SK-N-SH (cell line): ENCODE measurements around the gene ZDHHC5. TPM values are rescaled to one million over a fixed set of nuclear protein-coding genes. Genes with fewer than 3 reads are reported as not detected.
A peak's percentile ranks its signal among the peaks of the same experiment; 100 is the strongest.

ENCODE experiments used
- CTCF ChIA-PET: fragments of 300-600, 350-600 bp; formaldehyde crosslinking; extraction: SDS; loops from one replicate; lab custom pipeline; 2021; lab: Yijun Ruan, JAX
- POLR2A ChIA-PET: fragments of 350-600 bp; sonication (Branson Sonifier 250); formaldehyde crosslinking; extraction: SDS; loops from one replicate; lab custom pipeline; 2020; ENCODE audit warnings: antibody characterized with exemption, inconsistent platforms; lab: Yijun Ruan, JAX
- DNase-seq: peaks from one replicate; pipeline ENCODE4 v3.0.0; 2012
- H2AFZ ChIP-seq: fragments of 200-600 bp; sonication (generic); 2 replicates; pipeline ENCODE4 v1.8.1; 2016; ENCODE audit warnings: antibody characterized with exemption, mild to moderate bottlenecking, low read depth
- H3F3A ChIP-seq: fragments of 200-600 bp; sonication (generic); replicated peaks from 2 replicates; pipeline ENCODE3; 2016; ENCODE audit warnings: antibody characterized with exemption, mild to moderate bottlenecking; ENCODE audit not compliant: insufficient read depth
- H3K27ac ChIP-seq, 2 experiments: fragments of 200-500 bp in 1 of 2; fragments of 200-600 bp in 1 of 2; sonication (Bioruptor generic) in 1 of 2; sonication (generic), shearing (Covaris generic) in 1 of 2; 2 replicates each; pipeline versions ENCODE4 v1.5.1 to v1.6.1; 2014 to 2016; ENCODE audit warnings: low read depth in 2 of 2, inconsistent platforms in 1 of 2, low read length in 1 of 2, mild to moderate bottlenecking in 1 of 2, mixed read lengths in 1 of 2
- H3K27me3 ChIP-seq: fragments of 200-600 bp; sonication (generic), shearing (Covaris generic); 2 replicates; pipeline ENCODE4 v1.6.1; 2016; ENCODE audit warnings: mixed run types; ENCODE audit not compliant: insufficient read depth
- H3K36me3 ChIP-seq, 2 experiments: fragments of 200-500 bp in 1 of 2; fragments of 200-600 bp in 1 of 2; sonication (Bioruptor generic) in 1 of 2; sonication (generic) in 1 of 2; replicated peaks in 1 of 2; 2 replicates each; pipeline versions ENCODE3 to v1.5.1; 2014 to 2016; ENCODE audit warnings: low read length in 1 of 2, mild to moderate bottlenecking in 1 of 2; ENCODE audit not compliant: insufficient read depth in 2 of 2, control insufficient read depth in 1 of 2
- H3K4me1 ChIP-seq, 2 experiments: fragments of 200-500 bp in 1 of 2; fragments of 200-600 bp in 1 of 2; sonication (Bioruptor generic) in 1 of 2; sonication (generic), shearing (Covaris generic) in 1 of 2; 2 replicates each; pipeline versions ENCODE4 v1.5.1 to v1.6.1; 2014 to 2016; ENCODE audit warnings: low read depth in 1 of 2, low read length in 1 of 2, mixed run types in 1 of 2; ENCODE audit not compliant: insufficient read depth in 2 of 2, control insufficient read depth in 1 of 2
- H3K4me2 ChIP-seq: fragments of 200-600 bp; sonication (generic), shearing (Covaris generic); 2 replicates; pipeline ENCODE4 v1.6.1; 2017; ENCODE audit warnings: mixed run types
- H3K4me3 ChIP-seq, 2 experiments: fragments of 200-500 bp in 1 of 2; fragments of 200-600 bp in 1 of 2; sonication (Bioruptor generic) in 1 of 2; sonication (generic), shearing (Covaris generic) in 1 of 2; 2 replicates each; pipeline versions ENCODE4 v1.5.1 to v1.8.1; 2014 to 2016; ENCODE audit warnings: low read depth in 2 of 2, inconsistent platforms in 1 of 2, low read length in 1 of 2, mild to moderate bottlenecking in 1 of 2, mixed read lengths in 1 of 2, moderate library complexity in 1 of 2
- H3K79me2 ChIP-seq: fragments of 200-600 bp; sonication (generic); 2 replicates; pipeline ENCODE4 v1.8.1; 2017; ENCODE audit warnings: mild to moderate bottlenecking; ENCODE audit not compliant: insufficient read depth
- H3K9ac ChIP-seq: fragments of 200-600 bp; sonication (generic); 2 replicates; pipeline ENCODE4 v1.6.1; 2017; ENCODE audit warnings: mixed run types
- H3K9me2 ChIP-seq: fragments of 200-600 bp; sonication (generic); 2 replicates; pipeline ENCODE4 v1.6.1; 2017; ENCODE audit warnings: mixed run types
- H3K9me3 ChIP-seq: fragments of 200-600 bp; sonication (generic); 2 replicates; pipeline ENCODE4 v1.6.1; 2017; ENCODE audit warnings: mixed run types, mild to moderate bottlenecking, moderate library complexity
- H4K20me1 ChIP-seq: fragments of 200-600 bp; sonication (generic); 2 replicates; pipeline ENCODE4 v1.6.1; 2017; ENCODE audit warnings: mild to moderate bottlenecking, mixed run types; ENCODE audit not compliant: insufficient read depth
- EP300 ChIP-seq, 2 experiments: IDR thresholded peaks; 2 replicates each; pipeline versions ENCODE4 v1.4.0 to v1.6.1; 2012; ENCODE audit warnings: borderline replicate concordance in 1 of 2, low read depth in 1 of 2, low read length in 1 of 2
- GATA2 ChIP-seq: sonication (generic); formaldehyde crosslinking; IDR thresholded peaks from 2 replicates; pipeline ENCODE4 v1.5.0; 2020; ENCODE audit warnings: mild to moderate bottlenecking, missing genetic modification reagents
- POLR2AphosphoS5 ChIP-seq: IDR thresholded peaks from 2 replicates; pipeline ENCODE4 v1.6.1; 2012; ENCODE audit warnings: low read depth, low read length
- RAD21 ChIP-seq: IDR thresholded peaks from 2 replicates; pipeline ENCODE4 v1.6.1; 2012; ENCODE audit warnings: mild to moderate bottlenecking, low read length
- SIN3A ChIP-seq: IDR thresholded peaks from 2 replicates; pipeline ENCODE4 v1.6.1; 2012; ENCODE audit warnings: low read depth, mild to moderate bottlenecking, low read length, moderate library complexity, borderline replicate concordance
- SMC3 ChIP-seq: IDR thresholded peaks from 2 replicates; pipeline ENCODE4 v1.6.1; 2012; ENCODE audit warnings: low read depth, low read length, improper control_type of control experiment
- TAF1 ChIP-seq: IDR thresholded peaks from 2 replicates; pipeline ENCODE4 v1.6.1; 2012; ENCODE audit warnings: low read depth, mild to moderate bottlenecking, low read length, moderate library complexity, borderline replicate concordance
- WGBS: methylation state at CpG from one replicate; pipeline ENCODE4 v1.1.6; 2017; ENCODE audit warnings: low lambda C conversion rate; 5-methylcytosine and 5-hydroxymethylcytosine counted together
- polyA plus RNA-seq, 3 experiments: library from polyadenylated mRNA; depleted of rRNA; stranded (reverse); fragments of >200 nt; gene quantifications; 2 replicates each; pipeline ENCODE4 v1.2.3, GENCODE V29; 2012
- TF ChIP-seq, protein P1 (sequence below): fragments of 200-600 bp; sonication (generic); IDR thresholded peaks from 2 replicates; pipeline ENCODE4 v1.6.1; 2017; ENCODE audit warnings: antibody characterized with exemption, mild to moderate bottlenecking, moderate library complexity

ZDHHC5 gene
- polyA plus RNA-seq, 1 of the 3 experiments (the other 2 are of a cell fraction) = 46.6 TPM

DNA sequence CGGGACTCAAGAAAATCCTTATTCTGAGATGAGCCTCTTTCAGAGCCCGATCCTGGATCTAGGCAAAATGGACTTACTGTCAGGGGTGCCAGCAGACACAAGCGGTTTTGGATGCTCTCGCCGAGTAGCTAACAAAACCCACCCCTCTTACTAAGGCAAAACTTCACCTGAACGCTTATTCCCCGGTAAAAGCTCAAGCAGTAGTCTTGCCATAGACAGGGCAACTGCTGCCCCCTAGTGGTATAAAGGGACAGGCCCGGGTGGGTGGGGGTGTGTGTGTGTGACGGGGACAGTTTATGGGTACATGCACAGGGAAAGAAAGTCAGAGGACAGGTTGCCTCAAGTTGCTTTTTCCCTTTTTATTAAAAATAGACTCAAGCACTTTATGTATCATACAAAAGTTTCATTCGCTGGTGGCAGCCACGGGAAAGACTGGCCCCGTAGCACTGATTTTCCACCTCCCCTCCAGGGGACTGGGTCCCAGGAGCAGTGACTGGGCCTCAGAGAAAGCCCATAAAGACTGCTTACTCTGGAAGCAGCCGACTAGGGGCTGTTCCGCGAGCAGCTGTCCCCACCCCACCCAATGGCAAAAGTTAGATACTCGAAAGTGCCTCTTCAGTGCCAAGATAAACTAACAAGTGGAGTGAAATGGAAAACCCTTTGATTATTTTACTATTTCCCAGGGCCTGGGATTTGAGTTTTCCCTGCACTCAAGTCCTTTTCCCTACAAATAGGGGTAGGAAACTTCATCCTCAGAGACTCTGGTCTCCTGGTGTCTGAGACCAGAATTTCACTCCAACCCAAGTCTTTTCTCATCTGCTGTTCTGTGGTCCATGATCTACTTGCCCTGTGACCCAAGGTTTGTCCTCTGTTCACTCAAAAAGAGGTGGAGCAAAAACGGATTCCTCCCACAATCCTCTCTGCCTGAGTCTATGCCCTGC lies 22.9 kb upstream of the ZDHHC5 start:
- H3K27me3 ChIP-seq = no peaks in the 10 kb centered on the region
- ChIA-PET POLR2A (interaction anchor here (0.6 to 1.0 kb wide), 4 partner anchors 9 to 78 kb away, joined by 3 to 8 read pairs (median 4); partner anchors contain the start of gene UBE2L6), CTCF (interaction anchor here (0.5 to 17.7 kb wide), 64 partner anchors 9 to 1040 kb away, joined by 3 to 326 read pairs (median 4); partner anchors contain the start of genes CLP1, MED19, RTN4RL2 and SLC43A1)
- H2AFZ ChIP-seq = no peak overlapping the region
- H3K4me3 ChIP-seq = peak overlapping the region in 1 of 2 experiments; percentile 36; a peak in 1 of 4 replicates
- no peaks in the 10 kb centered on the region for H3K9me3 ChIP-seq
- peaks cover 18% of the 10 kb centered on the region for H3F3A ChIP-seq
- peaks cover 3 to 4% of the 10 kb centered on the region in 2 experiments for H3K36me3 ChIP-seq
- 32% methylated on average over 17 of the region's 17 CpGs for WGBS
- no peaks in the 10 kb centered on the region for H3K9me2 ChIP-seq
- H3K79me2 ChIP-seq = peaks cover 33% of the 10 kb centered on the region
- no peak overlapping the region for H3K27ac ChIP-seq
- H3K4me2 ChIP-seq = no peak overlapping the region; the same call in 1 of the 2 replicates
- peaks cover 27 to 30% of the 10 kb centered on the region in 2 experiments; a peak in 3 of 4 replicates for H3K4me1 ChIP-seq
- peak; percentile 87 for DNase-seq
- H3K9ac ChIP-seq = no peak overlapping the region
- TF ChIP-seq GATA2 (CRISPR knock-in tag) (no peak), POLR2AphosphoS5 (0 out of 2 replicates have a peak, but pooled peaks have one; percentile 40), SMC3 (peak; percentile 55), RAD21 (peak; percentile 78), SIN3A (0 out of 2 replicates have a peak, but pooled peaks have one; percentile 15), EP300 (IDR thresholded peaks at IDR 0.05; ENCODE audit: borderline replicate concordance in 1 of 2, low read depth in 1 of 2, low read length in 1 of 2) (no peak)
- TF ChIP-seq, protein P1, sequence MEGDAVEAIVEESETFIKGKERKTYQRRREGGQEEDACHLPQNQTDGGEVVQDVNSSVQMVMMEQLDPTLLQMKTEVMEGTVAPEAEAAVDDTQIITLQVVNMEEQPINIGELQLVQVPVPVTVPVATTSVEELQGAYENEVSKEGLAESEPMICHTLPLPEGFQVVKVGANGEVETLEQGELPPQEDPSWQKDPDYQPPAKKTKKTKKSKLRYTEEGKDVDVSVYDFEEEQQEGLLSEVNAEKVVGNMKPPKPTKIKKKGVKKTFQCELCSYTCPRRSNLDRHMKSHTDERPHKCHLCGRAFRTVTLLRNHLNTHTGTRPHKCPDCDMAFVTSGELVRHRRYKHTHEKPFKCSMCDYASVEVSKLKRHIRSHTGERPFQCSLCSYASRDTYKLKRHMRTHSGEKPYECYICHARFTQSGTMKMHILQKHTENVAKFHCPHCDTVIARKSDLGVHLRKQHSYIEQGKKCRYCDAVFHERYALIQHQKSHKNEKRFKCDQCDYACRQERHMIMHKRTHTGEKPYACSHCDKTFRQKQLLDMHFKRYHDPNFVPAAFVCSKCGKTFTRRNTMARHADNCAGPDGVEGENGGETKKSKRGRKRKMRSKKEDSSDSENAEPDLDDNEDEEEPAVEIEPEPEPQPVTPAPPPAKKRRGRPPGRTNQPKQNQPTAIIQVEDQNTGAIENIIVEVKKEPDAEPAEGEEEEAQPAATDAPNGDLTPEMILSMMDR = peak; percentile 87
- peaks cover 52% of the 10 kb centered on the region for H4K20me1 ChIP-seq

DNA sequence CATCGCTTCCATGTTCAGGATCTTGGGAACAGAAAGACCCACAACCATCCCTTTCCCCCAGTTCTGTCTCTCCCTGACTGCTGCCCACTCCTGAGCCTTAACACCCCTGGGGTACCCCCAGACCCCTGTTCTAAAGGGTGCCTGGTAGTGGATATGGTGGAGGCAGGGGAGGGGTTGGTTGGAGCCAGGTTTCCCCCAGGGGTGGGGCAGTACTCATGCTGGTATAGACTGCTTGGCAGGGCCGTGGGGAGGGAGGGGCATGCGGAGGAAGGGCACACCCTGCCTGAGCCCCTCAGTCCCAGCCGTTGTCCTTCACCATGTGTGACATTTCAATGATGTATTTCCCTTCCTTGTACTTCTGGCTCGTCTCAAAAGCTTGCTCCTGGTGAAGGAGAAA lies 22.2 kb upstream of the ZDHHC5 start:
- H2AFZ ChIP-seq = no peak overlapping the region
- no peak for DNase-seq
- no peak overlapping the region for H3K9ac ChIP-seq
- peaks cover 45% of the 10 kb centered on the region for H4K20me1 ChIP-seq
- ChIA-PET POLR2A (no interaction called here), CTCF (interaction anchor here (0.9 to 17.7 kb wide), 17 partner anchors 8 to 188 kb away, joined by 3 to 326 read pairs (median 9); partner anchors contain the start of genes CLP1, SLC43A1 and UBE2L6)
- H3K4me2 ChIP-seq = no peak overlapping the region
- 87% methylated on average over 5 of the region's 5 CpGs for WGBS
- H3K9me2 ChIP-seq = no peaks in the 10 kb centered on the region
- H3K4me3 ChIP-seq = no peak overlapping the region
- H3K27me3 ChIP-seq = no peaks in the 10 kb centered on the region
- TF ChIP-seq TAF1 (no peak), RAD21 (no peak)
- H3K9me3 ChIP-seq = no peaks in the 10 kb centered on the region
- peaks cover 2 to 4% of the 10 kb centered on the region in 2 experiments for H3K36me3 ChIP-seq
- no peak overlapping the region for H3K27ac ChIP-seq
- H3K79me2 ChIP-seq = peaks cover 26% of the 10 kb centered on the region; the same call in 1 of the 2 replicates
- H3F3A ChIP-seq = peaks cover 18% of the 10 kb centered on the region
- peaks cover 20 to 35% of the 10 kb centered on the region in 2 experiments for H3K4me1 ChIP-seq
